ENCODE measurements around the gene FNDC8. TPM values are rescaled to one million over a fixed set of nuclear protein-coding genes. Genes with fewer than 3 reads are reported as not detected.
A peak's percentile ranks its signal among the peaks of the same experiment; 100 is the strongest.

Gene FNDC8
- total and polyA plus RNA-seq, 2 experiments from 2014 or later = not detected

DNA sequence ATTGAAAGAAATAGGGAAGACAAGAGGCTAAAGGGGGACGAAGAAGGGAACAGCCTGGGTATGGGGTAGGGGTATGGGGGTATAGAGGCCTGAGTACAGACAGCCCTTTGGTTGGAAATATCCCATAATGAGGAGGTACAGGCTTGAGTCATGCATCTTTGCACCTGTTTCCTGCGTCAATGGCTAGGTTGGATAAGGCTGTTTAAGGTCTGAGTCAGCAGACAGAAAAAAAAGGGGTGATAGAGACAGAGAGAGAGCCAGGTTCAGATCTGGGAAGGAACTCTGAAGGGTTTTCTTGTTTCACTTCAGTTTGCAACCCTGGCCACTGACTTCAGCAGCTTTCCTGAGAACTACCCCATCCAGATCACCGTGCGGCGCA lies 8.5 kb downstream of the FNDC8 start:
- TF ChIP-seq, protein P1, sequence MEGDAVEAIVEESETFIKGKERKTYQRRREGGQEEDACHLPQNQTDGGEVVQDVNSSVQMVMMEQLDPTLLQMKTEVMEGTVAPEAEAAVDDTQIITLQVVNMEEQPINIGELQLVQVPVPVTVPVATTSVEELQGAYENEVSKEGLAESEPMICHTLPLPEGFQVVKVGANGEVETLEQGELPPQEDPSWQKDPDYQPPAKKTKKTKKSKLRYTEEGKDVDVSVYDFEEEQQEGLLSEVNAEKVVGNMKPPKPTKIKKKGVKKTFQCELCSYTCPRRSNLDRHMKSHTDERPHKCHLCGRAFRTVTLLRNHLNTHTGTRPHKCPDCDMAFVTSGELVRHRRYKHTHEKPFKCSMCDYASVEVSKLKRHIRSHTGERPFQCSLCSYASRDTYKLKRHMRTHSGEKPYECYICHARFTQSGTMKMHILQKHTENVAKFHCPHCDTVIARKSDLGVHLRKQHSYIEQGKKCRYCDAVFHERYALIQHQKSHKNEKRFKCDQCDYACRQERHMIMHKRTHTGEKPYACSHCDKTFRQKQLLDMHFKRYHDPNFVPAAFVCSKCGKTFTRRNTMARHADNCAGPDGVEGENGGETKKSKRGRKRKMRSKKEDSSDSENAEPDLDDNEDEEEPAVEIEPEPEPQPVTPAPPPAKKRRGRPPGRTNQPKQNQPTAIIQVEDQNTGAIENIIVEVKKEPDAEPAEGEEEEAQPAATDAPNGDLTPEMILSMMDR (IDR thresholded peaks at IDR 0.05; ENCODE audit: low read depth, low read length) = no peak
- Histone ChIP-seq H3K4me1 (ENCODE audit: low read depth) (no peaks in the 10 kb centered on the region), H3K36me3 (peaks cover 21% of the 10 kb centered on the region), H3K9me3 (ENCODE audit: low read depth) (no peaks in the 10 kb centered on the region), H3K4me3 (no peak overlapping the region), H3K27me3 (no peaks in the 10 kb centered on the region), H3K27ac (no peak overlapping the region)
- no peak for DNase-seq (ENCODE audit: low read depth in 1 of 2, low spot score in 1 of 2)

DNA sequence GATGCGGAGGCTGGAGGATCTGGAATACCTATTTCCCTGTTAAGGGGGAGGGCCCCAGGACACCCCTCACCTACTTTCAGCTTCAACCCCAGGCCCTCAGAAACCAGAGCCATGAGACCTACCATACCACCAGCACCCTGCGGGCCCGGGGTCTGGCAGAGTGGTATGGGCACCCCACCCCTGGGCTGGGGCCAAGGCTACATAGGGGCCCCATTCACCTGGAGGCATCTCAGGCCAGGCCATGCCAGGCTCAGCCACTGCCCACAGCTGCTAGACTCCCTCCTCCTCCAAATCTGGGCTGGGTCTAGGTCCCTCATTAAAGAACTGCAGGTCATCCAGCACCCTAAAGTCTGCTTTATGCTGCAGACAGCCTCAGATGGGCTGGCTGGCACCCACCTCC lies 9.0 kb downstream of the FNDC8 start:
- no peaks in the 10 kb centered on the region for H3K9me3 ChIP-seq (ENCODE audit: low read depth)
- no peak overlapping the region for H3K4me3 ChIP-seq
- H3K4me1 ChIP-seq (ENCODE audit: low read depth) = no peaks in the 10 kb centered on the region
- H3K36me3 ChIP-seq = peaks cover 24% of the 10 kb centered on the region
- peak overlapping the region; percentile 17 for H3K27ac ChIP-seq
- TF ChIP-seq, protein P1 (IDR thresholded peaks at IDR 0.05; ENCODE audit: low read depth, low read length) = no peak
- no peaks in the 10 kb centered on the region for H3K27me3 ChIP-seq
- DNase-seq (ENCODE audit: low read depth in 1 of 2, low spot score in 1 of 2) = no peak

DNA sequence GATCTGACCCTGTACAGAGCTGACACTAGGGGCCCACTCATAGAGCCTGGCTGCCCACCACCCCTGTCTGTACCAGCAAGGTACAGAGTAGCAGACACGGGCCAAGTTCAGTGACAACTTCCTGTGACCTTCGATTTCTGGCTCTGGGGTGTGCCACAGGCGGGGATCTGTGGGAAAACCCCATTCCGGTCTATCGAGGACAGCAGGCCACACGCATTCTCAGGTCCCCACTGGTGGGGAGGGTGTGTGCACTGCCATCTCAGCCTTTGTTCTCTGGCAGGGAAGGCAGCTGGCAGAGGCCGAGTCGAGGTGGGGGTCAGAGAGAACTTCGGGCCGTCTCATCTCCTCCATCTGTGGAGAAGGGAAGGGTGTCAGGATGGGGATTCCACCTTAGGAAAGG lies 10.7 kb downstream of the FNDC8 start:
- no peak for DNase-seq (ENCODE audit: low read depth in 1 of 2, low spot score in 1 of 2)
- Histone ChIP-seq H3K27ac (no peak overlapping the region), H3K36me3 (peaks cover 42% of the 10 kb centered on the region), H3K4me3 (no peak overlapping the region), H3K9me3 (ENCODE audit: low read depth) (no peaks in the 10 kb centered on the region), H3K4me1 (ENCODE audit: low read depth) (no peaks in the 10 kb centered on the region), H3K27me3 (no peaks in the 10 kb centered on the region)
- TF ChIP-seq, protein P1 (IDR thresholded peaks at IDR 0.05; ENCODE audit: low read depth, low read length) = no peak

DNA sequence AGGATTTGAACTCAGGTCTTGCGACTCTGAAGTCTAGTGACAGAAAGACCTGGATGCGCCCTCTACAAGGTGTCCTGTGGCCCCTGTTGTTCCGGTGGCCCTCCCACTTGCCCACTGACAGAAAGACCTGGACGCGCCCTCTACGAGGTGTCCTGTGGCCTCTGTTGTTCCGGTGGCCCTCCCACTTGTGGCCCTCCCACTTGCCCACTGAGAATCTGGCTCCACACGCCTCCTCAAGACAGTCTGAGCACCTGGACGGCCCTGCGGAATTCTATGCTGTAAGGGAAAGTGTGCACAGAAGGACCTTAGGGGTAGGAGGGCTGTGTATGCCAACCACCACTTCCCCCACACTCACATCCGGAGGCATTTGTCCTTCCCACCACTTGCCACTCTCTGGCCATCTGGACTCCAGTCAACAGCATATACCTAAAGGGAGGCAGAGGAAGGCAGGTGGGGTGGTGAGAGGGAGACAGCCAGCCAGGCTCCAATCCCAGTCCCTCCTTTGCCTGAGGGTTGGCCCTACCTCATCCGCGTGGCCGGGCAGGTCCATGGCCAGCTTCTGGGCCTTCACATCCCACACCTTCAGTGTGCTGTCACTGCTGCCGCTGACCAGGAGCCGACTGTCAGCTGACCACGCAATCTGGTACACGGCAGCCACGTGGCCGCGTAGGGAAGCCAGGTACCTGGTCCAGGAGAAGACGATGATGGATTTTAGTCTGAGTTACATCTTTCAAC lies 11.6 kb downstream of the FNDC8 start:
- DNase-seq (ENCODE audit: low read depth in 1 of 2, low spot score in 1 of 2) = no peak
- H3K4me1 ChIP-seq (ENCODE audit: low read depth) = no peaks in the 10 kb centered on the region
- H3K9me3 ChIP-seq (ENCODE audit: low read depth) = no peaks in the 10 kb centered on the region
- no peak overlapping the region for H3K27ac ChIP-seq
- no peaks in the 10 kb centered on the region for H3K27me3 ChIP-seq
- TF ChIP-seq, protein P1 (IDR thresholded peaks at IDR 0.05; ENCODE audit: low read depth, low read length) = no peak
- no peak overlapping the region for H3K4me3 ChIP-seq
- H3K36me3 ChIP-seq = peaks cover 50% of the 10 kb centered on the region

DNA sequence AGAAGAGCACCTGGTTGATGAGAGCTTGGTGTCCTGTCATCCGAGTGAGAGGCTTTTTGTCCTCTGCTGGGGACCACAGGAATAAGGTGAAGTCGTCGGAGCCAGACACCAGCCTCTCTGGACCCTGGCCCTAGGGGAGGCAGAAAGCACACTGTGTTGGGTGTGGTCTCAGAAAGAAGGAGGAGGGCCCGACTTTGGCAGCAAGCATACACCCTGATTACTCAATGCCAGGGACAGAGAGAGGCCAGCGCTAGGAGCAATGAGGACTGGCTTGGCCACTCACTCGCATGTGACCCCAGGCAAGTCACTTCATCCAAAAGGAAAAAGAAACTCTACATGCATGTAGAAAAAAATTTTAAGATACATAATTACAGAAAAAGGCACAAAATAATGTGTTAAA lies 13.9 kb downstream of the FNDC8 start:
- no peaks in the 10 kb centered on the region for H3K4me1 ChIP-seq (ENCODE audit: low read depth)
- DNase-seq (ENCODE audit: low read depth in 1 of 2, low spot score in 1 of 2) = no peak
- no peak overlapping the region for H3K4me3 ChIP-seq
- peaks cover 54% of the 10 kb centered on the region for H3K36me3 ChIP-seq
- no peaks in the 10 kb centered on the region for H3K9me3 ChIP-seq (ENCODE audit: low read depth)
- TF ChIP-seq, protein P1 (IDR thresholded peaks at IDR 0.05; ENCODE audit: low read depth, low read length) = no peak
- no peaks in the 10 kb centered on the region for H3K27me3 ChIP-seq
- H3K27ac ChIP-seq = no peak overlapping the region
